Endometrium (tissue), 2 donors: ENCODE data around the gene UCMA.
A peak's percentile ranks its signal among the peaks of the same experiment; 100 is the strongest.

Experiments
- FAIRE-seq: peaks from 2 replicates; lab custom pipeline; 2012; peaks lifted over from hg19 to GRCh38; lab: Jason Lieb, UNC
- donor health status: control.
- donor health status: control.

Gene UCMA

DNA sequence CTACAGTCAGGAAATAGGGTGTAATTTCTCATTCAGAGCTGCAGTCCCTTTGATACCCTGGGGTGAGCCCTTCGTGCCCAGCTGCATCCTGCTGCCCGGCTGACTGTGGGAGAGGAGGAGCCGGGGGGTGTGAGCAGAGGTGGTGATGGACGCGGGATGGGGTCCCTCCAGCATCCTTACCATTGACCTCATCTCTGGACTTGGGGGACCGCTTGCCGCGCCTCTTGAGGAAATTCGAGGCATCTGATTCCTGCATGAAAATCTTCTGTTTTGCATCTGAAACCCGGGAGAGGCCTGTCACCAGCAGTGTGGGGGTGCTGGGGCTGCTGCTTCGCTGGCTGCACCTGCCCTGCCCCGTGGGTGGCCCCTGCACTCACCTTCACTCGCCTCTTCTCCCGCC, 816 bp downstream of the UCMA start:
- no peak for FAIRE-seq

DNA sequence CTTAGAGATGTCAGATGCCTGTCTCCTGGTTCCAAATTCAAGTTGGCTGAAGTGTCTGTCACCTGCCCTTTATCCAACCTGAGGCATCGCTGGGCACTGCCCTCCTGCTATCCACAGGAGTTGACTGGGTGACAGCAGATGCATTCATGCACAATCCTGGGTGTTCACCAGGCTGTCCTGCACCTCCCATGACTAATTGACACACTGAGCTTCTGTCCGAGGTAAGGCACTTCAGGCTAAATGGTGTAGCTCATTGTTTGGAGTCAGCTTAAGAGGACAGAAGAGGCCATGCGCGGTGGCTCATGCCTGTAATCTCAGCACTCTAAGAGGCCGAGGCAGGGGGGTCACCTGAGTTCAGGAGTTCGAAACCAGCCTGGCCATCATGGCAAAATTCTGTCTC, 2.4 kb downstream of the UCMA start:
- no peak for FAIRE-seq

DNA sequence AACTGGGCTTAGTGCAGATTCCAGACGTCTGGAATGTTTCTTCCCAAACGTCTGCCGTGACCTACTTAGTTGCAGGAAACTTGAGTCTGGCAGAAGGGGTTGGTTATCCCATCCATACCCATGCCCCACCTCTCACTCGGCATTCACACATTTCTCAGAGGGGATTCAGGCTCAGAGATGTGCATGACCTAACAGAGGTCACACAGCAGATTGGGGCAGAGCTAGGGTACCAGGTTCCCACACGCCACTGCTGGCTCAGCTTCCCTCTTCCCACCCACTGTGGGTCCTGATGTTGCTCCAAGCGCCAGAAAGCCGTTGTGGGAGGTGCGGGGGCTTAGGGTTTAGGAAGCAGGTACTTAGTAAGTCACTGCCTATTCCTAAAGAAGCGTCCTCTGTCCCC, 3.0 kb downstream of the UCMA start:
- no peak for FAIRE-seq

DNA sequence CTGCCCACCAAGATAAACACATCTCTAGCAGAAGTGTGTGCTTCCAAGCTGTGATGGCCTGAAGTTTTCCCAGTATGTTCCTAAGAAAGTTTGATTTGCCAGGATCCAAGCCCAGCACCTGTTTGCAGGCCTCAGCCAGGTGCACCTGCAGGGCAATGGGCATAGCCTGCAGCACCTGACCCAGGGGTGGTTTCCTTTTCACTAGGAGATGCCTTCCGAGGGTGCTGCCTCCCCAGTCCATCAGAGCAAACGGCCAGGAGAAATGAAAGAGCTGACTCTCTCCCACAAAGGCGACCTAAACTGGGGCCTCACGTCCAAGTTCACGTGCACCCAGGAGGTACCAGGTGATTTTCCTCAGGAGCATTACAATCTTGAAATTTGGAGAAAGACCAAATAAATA, 7.1 kb downstream of the UCMA start:
- no peak for FAIRE-seq

DNA sequence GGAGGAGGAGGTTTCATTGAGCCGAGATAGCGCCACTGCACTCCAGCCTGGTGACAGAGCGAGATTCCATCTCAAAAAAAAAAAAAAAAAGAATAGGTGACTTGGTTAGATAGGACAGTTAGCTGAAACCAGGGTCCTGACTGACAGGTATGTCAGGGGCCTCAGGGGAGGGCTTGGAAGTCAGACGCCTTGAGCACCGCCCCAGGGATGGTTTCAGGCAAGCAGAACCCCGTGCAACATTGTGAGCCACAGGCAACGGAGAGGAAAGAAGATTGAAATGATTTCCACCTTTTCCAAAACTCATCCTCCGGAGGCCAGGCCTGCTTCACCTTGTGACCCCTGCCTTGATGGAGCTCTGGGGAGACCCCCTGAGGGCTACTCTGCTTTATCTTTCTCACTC, 8.6 kb downstream of the UCMA start:
- FAIRE-seq = no peak

DNA sequence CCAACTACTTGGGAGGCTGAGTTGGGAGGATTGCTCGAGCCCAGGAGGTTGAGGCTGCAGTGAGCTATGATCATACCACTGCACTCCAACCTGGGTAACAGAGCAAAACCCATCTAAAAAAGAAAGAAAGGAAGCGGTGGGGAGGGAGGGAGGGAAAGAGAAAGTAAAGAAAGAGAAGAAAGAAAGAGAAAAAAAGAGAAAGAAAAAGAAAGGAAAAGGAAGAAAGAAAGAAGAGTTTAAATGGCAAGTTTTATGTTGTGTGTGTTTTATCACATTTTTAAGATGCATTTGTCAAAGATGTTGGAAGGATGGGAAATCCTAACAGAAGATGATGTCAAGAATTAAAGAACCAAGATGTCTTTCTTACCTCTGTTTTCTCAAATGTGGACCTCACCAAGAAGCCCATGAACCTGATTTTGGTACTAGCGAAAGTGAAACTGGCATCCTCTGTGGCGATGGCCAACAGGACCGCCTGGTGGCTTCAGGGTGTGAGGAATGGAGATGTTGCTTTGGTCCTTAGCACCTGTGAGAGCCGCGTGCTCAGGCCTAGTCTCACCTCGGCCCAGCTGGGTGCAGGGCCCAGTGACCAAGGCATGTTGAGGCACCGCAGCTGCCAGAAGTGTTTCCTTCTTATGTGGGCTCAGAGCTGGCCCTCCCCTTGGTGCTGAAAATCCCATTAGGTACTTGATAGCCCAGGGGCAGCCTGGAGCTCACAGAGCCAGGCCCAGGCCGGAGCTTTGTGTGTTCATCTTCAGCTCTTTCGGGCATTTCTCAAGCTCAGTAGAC, 9.8 kb downstream of the UCMA start:
- FAIRE-seq = no peak

DNA sequence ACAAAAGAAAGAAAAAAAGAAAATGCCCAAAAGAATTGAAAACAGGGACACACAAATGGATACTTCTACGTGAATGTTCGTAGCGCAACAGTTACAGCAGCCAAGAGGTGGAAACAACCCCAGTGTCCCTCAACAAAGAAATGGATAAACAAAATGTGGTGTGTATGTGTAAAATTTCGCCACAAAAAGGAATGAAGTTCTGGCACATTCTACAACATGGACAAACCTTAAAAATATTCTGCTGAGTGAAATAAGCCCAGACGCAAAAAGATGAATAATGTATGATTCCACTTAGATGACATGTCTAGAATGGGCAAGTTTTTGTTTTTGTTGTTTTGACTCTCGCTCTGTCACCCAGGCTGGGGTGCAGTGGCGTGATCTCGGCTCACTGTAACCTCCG, 10.9 kb downstream of the UCMA start:
- no peak for FAIRE-seq

DNA sequence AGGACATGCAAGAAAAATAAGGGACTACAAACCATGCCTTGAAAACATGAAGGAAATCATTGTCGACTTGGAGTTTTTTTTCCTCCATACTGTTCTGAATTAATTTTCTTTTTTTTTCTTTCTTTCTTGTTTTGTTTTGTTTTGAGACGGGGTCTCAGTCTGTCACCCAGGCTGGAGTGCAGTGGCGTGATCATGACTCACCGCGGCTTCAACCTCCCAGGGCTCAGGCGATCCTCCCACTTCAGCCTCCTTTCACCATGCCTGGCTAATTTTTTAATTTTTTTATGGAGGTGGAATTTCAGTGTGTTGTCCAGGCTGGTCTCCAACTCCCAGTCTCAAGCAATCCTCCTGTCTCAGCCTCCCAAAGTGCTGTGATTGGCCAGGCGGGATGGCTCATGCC, 11.6 kb downstream of the UCMA start:
- FAIRE-seq = no peak

DNA sequence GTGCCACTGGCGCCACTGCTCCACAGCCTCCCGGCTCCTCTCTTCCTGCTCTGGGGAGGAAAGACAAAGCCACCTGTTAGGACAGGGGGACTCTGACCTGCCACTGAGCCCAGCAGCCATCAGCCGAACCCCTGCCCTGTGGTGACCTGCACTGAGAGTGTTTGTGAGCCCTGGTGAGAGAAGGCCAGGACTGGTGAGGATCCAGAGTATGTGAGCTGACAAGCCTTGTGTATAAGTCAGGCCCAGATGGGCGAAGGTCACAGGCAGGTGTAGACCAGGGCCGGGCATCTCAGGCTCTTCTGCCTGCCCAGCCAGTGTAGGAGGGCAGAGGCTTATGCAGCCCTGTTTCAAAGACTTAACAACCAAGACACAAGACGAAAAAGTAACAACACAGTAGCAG, 12.0 kb downstream of the UCMA start:
- no peak for FAIRE-seq

DNA sequence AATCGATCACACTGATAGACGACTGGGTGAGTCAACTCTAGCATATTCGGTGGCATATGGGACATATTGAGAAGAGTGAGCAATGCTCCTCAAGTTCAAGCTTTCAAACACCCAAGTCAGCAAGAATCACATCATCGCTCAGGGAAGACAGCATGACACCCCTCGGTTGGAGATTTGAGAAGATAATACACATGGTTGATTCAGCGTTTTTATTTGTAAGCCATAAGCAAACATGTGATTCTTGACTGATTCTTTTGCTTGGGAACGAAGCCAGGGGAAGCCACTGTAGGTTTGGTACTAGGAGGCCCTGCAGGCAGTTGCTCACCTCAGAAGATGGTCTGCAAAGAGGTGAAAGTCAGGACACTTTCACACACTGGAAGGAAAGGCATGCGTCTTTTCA, 12.6 kb downstream of the UCMA start:
- no peak for FAIRE-seq

DNA sequence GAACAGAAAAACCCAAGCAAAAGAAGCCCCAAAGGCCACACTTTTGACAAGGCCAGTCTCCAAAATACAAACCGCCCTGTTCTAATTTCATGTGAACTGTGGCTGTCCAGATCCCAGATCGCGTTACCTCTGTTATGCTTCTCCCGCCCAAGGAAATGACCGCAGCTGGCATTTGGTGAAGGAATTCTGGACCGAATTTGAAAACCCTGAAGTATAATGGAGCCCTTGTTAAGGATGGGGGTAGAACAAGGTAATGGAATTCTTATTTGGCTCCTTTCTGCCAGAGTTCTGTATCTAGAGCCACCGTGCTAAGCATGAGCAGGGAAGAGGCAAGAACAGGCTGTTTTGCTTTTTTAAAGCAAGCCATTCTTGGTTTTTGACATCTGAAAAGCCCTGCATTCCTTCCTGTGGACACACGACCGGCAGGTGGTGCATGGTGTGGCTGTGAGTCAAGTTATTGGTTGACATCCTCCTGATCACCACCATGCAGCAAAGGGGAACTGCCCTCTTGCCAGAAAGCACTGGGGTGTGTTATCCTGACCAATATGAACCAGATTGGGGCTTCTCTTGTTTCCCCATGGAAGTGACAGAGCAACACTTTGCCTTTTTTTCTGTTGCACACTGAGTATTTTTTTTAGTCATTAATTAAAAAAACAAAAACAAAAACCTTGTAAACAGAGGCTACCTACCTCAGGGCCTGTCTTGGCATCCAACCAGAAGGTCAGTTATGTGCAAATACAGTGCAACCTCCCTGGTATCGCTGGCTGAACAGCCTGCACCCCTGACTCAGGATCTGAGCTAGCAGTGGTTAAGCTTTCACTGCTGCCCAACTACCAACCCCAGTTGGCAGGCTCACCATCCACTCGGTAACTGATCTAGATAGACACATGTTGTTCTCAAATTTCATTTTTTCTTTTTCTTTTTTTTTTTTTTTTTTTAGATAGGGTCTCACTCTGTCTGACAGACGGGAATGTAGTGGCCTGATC, 14.2 kb downstream of the UCMA start:
- FAIRE-seq = no peak

DNA sequence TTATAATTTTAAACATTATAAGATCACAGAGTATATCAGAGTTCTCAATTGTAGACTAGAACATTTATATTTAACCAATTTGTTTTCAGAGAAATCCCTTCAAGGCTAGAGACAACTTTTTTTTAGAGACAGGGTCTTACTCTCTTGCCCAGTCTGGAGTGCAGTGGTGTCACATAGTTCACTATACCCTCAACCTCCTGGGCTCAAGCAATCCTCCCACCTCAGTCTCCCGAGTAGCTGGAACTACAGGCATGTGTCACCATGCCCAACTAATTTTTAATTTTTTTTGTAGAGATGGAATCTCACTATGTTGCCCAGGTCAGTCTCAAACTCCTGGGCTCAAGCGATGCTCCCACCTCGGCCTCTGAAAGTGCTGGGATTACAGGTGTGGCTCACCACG, 15.3 kb downstream of the UCMA start:
- no peak for FAIRE-seq

DNA sequence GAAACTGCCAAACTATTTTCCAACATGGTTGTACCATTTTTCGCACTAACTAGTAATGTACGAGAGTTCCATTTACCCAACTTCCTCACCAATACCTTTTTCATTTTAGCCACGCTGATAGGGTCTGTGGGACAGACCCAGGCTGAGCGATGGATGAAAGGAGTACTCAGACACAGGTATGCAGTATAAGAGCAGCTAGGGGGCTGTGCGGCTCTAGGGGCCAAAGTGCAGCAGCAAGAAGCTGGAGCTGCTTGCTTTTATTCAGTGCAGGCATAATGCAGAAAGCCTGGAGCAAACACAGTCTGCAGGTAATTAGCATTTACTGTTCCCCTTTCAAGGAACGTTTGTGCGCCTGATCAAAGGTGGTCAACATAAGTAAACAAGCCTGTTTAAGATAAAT, 21.0 kb downstream of the UCMA start:
- no peak for FAIRE-seq

DNA sequence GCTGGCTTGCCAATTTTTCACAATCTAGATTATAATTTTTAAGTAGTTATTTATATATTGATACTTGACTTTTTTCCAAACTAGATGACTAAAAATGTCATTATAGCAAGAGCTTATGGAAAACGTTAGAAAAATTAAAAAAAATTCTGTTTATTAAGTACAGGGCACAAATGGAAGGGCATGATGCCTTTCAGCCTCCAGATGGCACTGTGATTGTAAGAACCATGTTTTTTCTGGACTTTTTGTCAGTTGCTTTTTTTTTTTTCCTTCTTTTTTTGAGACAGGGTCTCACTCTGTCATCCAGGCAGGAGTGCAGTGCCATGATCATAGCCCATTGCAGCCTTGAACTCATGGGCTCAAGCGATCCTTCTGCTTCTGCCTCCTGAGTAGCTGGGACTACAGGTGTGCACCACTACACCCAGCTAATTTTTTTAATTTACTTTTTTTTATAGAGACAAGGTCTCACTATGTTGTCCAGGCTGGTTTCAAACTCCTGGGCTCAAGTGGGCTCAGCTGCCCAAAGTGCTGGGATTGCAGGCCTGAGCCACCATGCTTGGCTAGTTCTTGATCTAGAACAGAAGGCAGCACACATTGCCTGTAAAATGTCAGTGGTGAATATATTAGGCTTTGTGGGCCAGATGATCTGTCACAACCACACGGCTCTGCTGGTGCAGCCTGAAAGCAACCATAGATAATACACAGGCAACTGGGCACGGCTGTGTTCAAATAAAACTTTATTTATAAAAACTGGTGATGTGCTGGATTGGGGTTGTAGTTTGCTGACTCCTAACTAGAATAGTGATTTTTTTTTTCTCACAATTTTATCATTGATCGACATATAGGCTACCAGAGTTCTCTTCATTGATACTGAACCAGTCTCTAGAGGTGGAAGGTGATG, 27.4 kb downstream of the UCMA start:
- FAIRE-seq = peak; percentile 61

DNA sequence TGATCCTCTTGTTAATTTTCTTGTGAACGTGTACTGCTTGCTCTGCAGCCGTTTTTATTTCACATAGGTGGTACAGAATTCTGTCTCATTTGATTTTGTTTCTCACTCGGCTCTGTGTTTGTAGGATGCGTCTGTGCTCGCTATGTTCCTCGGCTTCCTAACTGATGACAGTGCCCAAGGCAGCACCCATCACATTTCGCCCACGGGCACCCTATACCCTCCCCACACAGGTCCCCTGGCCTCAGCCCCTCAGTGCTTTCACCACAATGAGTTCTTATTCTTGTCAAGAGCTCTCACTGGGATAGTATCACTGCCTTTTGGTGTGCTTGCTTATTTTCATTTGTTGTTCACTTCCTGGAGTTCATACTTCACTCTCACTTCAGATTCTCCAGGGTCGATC, 28.1 kb downstream of the UCMA start:
- FAIRE-seq = no peak

DNA sequence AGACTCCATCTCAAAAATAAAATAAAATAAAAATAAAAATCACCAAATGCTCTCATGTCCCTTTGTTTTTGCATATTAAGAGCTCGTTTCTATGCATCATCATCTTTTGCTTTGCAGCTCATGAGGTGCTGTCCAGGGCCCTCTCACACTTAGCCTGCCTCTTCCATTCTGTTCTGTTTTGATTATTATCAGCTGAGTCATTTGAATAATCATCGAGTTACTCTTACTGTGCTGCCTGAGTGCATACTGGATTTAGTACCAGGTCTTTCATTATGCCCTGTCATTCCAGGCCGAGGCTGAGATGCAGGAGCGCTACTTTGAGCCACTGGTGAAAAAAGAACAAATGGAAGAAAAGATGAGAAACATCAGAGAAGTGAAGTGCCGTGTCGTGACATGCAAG, 33.0 kb downstream of the UCMA start:
- FAIRE-seq = no peak

DNA sequence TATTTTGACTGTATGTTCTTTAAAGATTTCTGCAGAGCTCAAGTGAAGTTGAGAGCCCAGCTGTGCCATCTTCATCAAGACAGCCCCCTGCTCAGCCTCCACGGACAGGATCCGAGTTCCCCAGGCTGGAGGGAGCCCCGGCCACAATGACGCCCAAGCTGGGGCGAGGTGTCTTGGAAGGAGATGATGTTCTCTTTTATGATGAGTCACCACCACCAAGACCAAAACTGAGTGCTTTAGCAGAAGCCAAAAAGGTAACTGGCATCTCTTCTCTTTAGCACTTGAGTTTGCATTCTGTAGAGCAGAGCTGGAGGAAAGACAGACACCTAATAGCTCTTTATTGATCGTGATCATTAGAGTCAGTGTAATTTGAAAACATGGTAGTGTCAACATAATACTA, 39.2 kb downstream of the UCMA start:
- FAIRE-seq = no peak

DNA sequence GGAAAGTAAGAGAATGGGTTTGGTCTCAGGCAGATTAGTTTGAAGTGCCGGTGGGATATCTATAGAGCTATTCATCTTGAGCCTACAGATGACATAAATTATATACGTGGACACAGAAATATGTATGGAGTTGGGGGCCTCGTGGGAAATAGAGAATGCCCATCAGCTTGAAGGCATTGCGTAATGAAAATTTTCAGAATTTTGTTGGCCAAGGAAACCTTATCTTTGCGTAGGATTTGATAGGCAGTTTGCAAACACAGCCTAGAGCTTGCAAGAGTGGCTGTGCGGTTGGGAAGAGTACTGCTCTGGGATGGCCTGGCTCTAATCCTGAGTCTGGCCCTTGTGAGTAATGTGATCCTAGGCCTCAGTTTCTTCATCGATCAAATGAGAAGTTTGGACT, 40.5 kb downstream of the UCMA start:
- no peak for FAIRE-seq

DNA sequence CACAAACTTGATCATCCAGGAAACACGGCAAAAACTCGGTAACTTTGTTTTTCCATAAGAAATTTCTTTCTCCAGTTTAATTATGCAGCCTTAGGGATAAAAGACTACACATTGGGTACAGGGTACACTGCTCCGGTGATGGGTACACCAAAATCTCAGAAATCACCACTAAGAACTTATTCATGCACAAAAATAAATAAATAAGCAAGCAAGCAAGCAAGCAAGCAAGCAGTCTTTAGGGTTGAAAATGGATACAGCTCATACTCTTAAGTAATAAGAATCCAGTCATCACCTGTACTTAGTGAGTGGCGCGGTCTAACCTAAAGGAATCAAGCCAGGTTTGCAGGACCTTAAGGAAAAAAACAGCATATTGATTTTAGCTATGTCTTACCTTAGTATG, 42.8 kb downstream of the UCMA start:
- FAIRE-seq = no peak

DNA sequence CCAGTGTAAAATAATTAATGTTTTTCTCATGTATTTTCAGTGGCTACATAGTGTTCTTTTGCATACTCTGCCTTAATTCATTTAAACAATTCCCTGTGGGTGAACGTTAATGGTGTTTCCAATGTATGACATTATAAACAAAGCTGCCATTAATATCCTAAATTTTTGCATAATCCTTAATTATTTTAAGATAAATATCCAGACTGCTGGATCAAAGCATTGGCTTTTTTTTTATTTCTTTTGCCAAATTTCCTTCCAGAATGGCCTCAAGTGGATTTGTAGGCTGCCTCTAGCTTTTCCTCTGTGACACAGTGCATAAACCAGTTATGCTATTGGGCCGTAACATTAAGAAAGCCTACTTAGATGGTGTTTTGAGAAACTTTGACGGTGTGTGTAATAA, 43.4 kb downstream of the UCMA start:
- FAIRE-seq = no peak

DNA sequence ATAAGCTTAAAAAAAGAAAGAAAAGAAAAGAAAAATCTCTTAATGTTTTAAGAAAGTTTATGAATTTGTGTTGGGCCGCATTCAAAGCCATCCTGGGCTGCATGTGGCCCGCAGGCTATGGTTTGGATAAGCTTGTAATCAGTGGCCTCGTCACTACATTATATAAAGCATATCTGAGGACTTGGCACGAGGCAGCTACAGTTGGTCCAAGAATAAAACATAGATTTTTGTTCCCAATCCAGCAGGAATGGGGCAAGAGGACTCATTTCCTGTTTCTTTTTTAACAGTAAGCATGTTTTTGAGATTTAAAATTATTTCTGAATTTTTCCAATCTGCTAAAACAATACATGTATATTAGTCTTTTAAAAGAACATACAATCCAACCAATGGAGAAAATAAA, 44.2 kb downstream of the UCMA start:
- FAIRE-seq = no peak

DNA sequence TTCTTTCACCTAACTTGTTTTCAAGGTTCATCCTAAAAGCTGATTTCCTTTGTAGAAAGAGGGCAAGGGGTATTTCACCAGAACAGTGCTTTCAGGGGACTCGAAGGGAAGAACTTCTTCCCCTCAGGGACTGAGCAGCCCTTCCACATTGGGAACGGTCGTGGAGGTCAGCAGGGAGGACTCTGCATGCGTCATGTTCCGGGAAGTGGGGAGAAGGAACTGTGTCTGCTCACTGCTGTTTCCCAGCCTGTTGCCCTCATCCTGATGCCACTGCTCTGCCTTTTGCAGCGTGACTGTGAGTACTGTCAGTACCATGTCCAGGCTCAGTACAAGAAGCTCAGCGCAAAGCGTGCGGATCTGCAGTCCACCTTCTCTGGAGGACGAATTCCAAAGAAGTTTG, 45.6 kb downstream of the UCMA start:
- no peak for FAIRE-seq
